Loucy (cell line): ENCODE data around the gene NFASC.
A peak's percentile ranks its signal among the peaks of the same experiment; 100 is the strongest.

ENCODE experiments used
- H2AFZ ChIP-seq: fragments of 200-600 bp; sonication (generic); 2 replicates; pipeline ENCODE4 v1.6.0; 2016; ENCODE audit warnings: antibody characterized with exemption, mild to moderate bottlenecking, low read length, moderate library complexity
- H3F3A ChIP-seq: fragments of 200-600 bp; 2 replicates; pipeline ENCODE4 v1.6.0; 2016; ENCODE audit warnings: antibody characterized with exemption, low read depth, mild to moderate bottlenecking
- H3K27me3 ChIP-seq: fragments of 200-600 bp; sonication (generic); 2 replicates; pipeline ENCODE4 v1.6.1; 2014; ENCODE audit warnings: low read length, mild to moderate bottlenecking; ENCODE audit not compliant: insufficient read depth, poor library complexity, severe bottlenecking
- H3K36me3 ChIP-seq: fragments of 200-600 bp; sonication (generic); 2 replicates; pipeline ENCODE4 v1.6.1; 2016; ENCODE audit warnings: low read length; ENCODE audit not compliant: insufficient read depth
- H3K4me1 ChIP-seq: fragments of 200-600 bp; sonication (generic); 2 replicates; pipeline ENCODE4 v1.5.1; 2014; ENCODE audit warnings: low read length, mild to moderate bottlenecking; ENCODE audit not compliant: insufficient read depth, poor library complexity, severe bottlenecking
- H3K4me2 ChIP-seq: fragments of 200-600 bp; sonication (generic); 2 replicates; pipeline ENCODE4 v1.6.0; 2014; ENCODE audit warnings: antibody characterized with exemption, low read length, low read depth, mild to moderate bottlenecking; ENCODE audit not compliant: poor library complexity, severe bottlenecking
- H3K4me3 ChIP-seq: fragments of 200-600 bp; sonication (generic); 2 replicates; pipeline ENCODE4 v1.5.1; 2014; ENCODE audit warnings: low read length, mild to moderate bottlenecking, mixed read lengths; ENCODE audit not compliant: poor library complexity, severe bottlenecking
- H3K79me2 ChIP-seq: fragments of 200-600 bp; sonication (generic); 2 replicates; pipeline ENCODE4 v1.6.1; 2014; ENCODE audit warnings: low read length; ENCODE audit not compliant: insufficient read depth
- H3K9ac ChIP-seq: fragments of 200-600 bp; sonication (generic); 2 replicates; pipeline ENCODE4 v1.6.0; 2014; ENCODE audit warnings: mild to moderate bottlenecking, low read depth, low read length, moderate library complexity; ENCODE audit not compliant: poor library complexity, severe bottlenecking
- H3K9me2 ChIP-seq: fragments of 200-600 bp; sonication (generic); replicated peaks from 2 replicates; pipeline ENCODE4 v1.6.1; 2016; ENCODE audit warnings: low read depth, low read length, mixed read lengths
- H3K9me3 ChIP-seq: fragments of 200-600 bp; sonication (generic); 2 replicates; pipeline ENCODE4 v1.6.1; 2014; ENCODE audit warnings: mild to moderate bottlenecking, antibody characterized with exemption, low read length, low read depth; ENCODE audit not compliant: insufficient read depth
- H4K20me1 ChIP-seq: fragments of 200-600 bp; sonication (generic); 2 replicates; pipeline ENCODE4 v1.6.0; 2014; ENCODE audit warnings: antibody characterized with exemption, low read length, mild to moderate bottlenecking; ENCODE audit not compliant: insufficient read depth, poor library complexity, severe bottlenecking
- CTCF ChIP-seq: fragments of 200-600 bp; sonication (generic); conservative IDR thresholded peaks from 2 replicates; pipeline ENCODE4 v1.5.1; 2014; ENCODE audit warnings: mild to moderate bottlenecking, antibody characterized with exemption, low read length
- EZH2phosphoT487 ChIP-seq: fragments of 200-600 bp; IDR thresholded peaks from 2 replicates; pipeline ENCODE4 v1.6.1; 2018; ENCODE audit warnings: antibody characterized with exemption, mild to moderate bottlenecking, moderate library complexity, borderline replicate concordance

The NFASC gene

DNA sequence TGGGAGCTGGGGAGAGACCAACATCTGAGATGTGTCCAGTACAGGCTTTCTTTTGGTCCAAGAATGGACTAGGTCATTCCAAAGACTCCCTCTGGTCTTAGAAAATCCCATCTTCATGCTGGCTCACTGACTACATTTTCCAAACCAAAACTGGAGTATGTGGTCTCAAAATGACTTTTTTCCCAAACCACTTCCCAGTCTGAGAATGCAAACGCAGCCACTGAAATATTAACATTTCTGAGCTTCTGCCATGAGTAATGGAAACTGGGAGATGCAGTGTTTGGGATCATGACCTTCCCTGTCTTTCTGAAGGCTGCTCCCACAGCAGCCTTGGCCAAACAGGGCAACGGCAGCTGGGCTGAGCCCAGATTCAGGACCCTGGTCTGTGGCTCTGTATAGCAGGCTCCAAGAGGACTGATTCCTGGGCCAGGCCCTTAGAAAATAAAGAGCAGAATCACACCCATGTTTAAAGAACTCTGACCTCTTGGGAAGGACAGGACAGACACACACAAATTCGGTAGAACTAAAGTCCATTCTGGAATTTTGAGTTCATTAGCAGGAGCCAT, 110.3 kb downstream of the NFASC start:
- H3K79me2 ChIP-seq, result peaks cover 15% of the 10 kb centered on the region
- H3K4me1 ChIP-seq, result peaks cover 69% of the 10 kb centered on the region
- no peaks in the 10 kb centered on the region for H3K9me2 ChIP-seq

DNA sequence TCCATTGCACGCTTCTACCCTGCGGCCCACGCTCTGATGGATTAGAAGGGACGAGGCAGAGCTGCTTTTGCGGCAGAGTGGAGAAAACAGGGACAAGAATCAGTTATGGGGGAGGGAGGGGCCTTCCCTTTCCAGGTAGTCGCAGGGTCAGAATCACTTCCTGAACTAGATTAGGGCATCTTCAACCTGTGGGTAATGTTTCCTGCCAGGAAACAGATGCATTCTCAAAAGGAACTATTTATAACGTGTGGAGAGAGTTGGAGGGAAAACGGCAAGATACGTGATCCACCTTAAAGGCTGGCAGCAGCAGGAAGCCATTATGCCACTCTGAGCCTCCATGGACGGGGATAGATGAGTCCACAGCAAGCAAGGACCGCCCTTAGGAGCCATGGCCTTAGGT, 112.5 kb downstream of the NFASC start:
- Histone ChIP-seq H3F3A (no peaks in the 10 kb centered on the region; the same call in 1 of the 2 replicates), H2AFZ (0 out of 2 replicates have a peak overlapping the region, but pooled peaks have one; percentile 19), H3K79me2 (peaks cover 15% of the 10 kb centered on the region), H3K9me3 (no peaks in the 10 kb centered on the region), H3K4me1 (peaks cover 61% of the 10 kb centered on the region), H3K27me3 (no peaks in the 10 kb centered on the region), H3K9ac (peak overlapping the region; percentile 89), H4K20me1 (no peaks in the 10 kb centered on the region), H3K4me2 (peak overlapping the region; percentile 75), H3K36me3 (no peaks in the 10 kb centered on the region), H3K9me2 (no peaks in the 10 kb centered on the region), H3K4me3 (peak overlapping the region; percentile 70)
- TF ChIP-seq CTCF, result no peak
- no peak for TF ChIP-seq EZH2phosphoT487

More for the DNA sequence above, 110.3 kb downstream of the NFASC start:
- Histone ChIP-seq H3K9me3 (no peaks in the 10 kb centered on the region), H4K20me1 (no peaks in the 10 kb centered on the region), H3K4me2 (peak overlapping the region; percentile 75), H3K9ac (peak overlapping the region; percentile 89), H3K4me3 (no peak overlapping the region), H2AFZ (no peak overlapping the region), H3F3A (no peaks in the 10 kb centered on the region; the same call in 1 of the 2 replicates), H3K27me3 (no peaks in the 10 kb centered on the region), H3K36me3 (no peaks in the 10 kb centered on the region)
- TF ChIP-seq EZH2phosphoT487, result no peak
- TF ChIP-seq CTCF, result no peak

GRCh38 chr1:204983881-204984280, 113.2 kb downstream of the NFASC start:
- Histone ChIP-seq H3K36me3 (no peaks in the 10 kb centered on the region), H3K79me2 (peaks cover 15% of the 10 kb centered on the region), H3K4me1 (peaks cover 63% of the 10 kb centered on the region), H3K9me3 (no peaks in the 10 kb centered on the region), H3K9me2 (no peaks in the 10 kb centered on the region), H3F3A (no peaks in the 10 kb centered on the region; the same call in 1 of the 2 replicates), H3K4me3 (peak overlapping the region; percentile 70), H4K20me1 (no peaks in the 10 kb centered on the region), H3K9ac (peak overlapping the region; percentile 89), H3K4me2 (peak overlapping the region; percentile 75), H3K27me3 (no peaks in the 10 kb centered on the region), H2AFZ (no peak overlapping the region)
- TF ChIP-seq CTCF, result no peak
- TF ChIP-seq EZH2phosphoT487, result no peak
